ENCODE results near the gene CLCN7. TPM values are rescaled to one million over a fixed set of nuclear protein-coding genes. Genes with fewer than 3 reads are reported as not detected.

CLCN7 gene
- total RNA-seq (2022; extraction: Qiagen RNA extraction; ENCODE audit: low read depth) = 56.1 to 74.8 TPM (median 72.3 TPM) in 5 replicates

GRCh38 chr16:1474796-1475551 lies at the start of gene CLCN7:
Gene CLCN7, minus strand, starts transcription at chr16:1475028. Its CDS starts 54 bp downstream, at chr16:1474974.

GRCh38 chr16:1492923-1493745 lies 18.3 kb upstream of the CLCN7 start, which contains the start of gene TELO2:
Gene TELO2, plus strand, starts transcription at chr16:1493360. Its CDS starts 922 bp downstream, at chr16:1494282.

GRCh38 chr16:1488619-1489018 lies 13.8 kb upstream of the CLCN7 start, which contains the start of gene PTX4:
Gene PTX4, minus strand, starts transcription at chr16:1488944. Its CDS starts 35 bp downstream, at chr16:1488909.

GRCh38 chr16:1443980-1444729 lies 30.7 kb downstream of the CLCN7 start, which contains the start of gene CCDC154:
Gene CCDC154, minus strand, starts transcription at chr16:1444556. Its CDS starts 234 bp downstream, at chr16:1444322.

GRCh38 chr16:1430759-1431496 lies 43.9 kb downstream of the CLCN7 start, which contains the start of gene PERCC1:
Gene PERCC1, plus strand, starts transcription at chr16:1431078. Its CDS starts 1,516 bp downstream, at chr16:1432594.

GRCh38 chr16:1414532-1415260 lies 60.1 kb downstream of the CLCN7 start, which contains the start of gene UNKL:
Gene UNKL, minus strand, starts transcription at chr16:1414704. Its CDS starts 13 bp downstream, at chr16:1414691.

Other genes starting within 250 kb of the CLCN7 start
- gene TPSG1, start 249.8 kb downstream of the CLCN7 start, total RNA-seq (2022; extraction: Qiagen RNA extraction; ENCODE audit: low read depth) = 0.15 to 0.16 TPM in 2 of 5 replicates, not detected in the others
- gene TPSB2, start 244.8 kb downstream of the CLCN7 start, total RNA-seq (2022; extraction: Qiagen RNA extraction; ENCODE audit: low read depth) = 0.13 TPM in 1 of 5 replicates, not detected in the others
- 0.09 TPM in 1 of 5 replicates, not detected in the others for gene TPSAB1, start 234.3 kb downstream of the CLCN7 start, total RNA-seq (2022; extraction: Qiagen RNA extraction; ENCODE audit: low read depth)
- gene TPSD1, start 219.0 kb downstream of the CLCN7 start, total RNA-seq (2022; extraction: Qiagen RNA extraction; ENCODE audit: low read depth) = 0.15 TPM in 1 of 5 replicates, not detected in the others
- 150 to 195 TPM (median 172 TPM) in 5 replicates for gene UBE2I, start 165.4 kb downstream of the CLCN7 start, total RNA-seq (2022; extraction: Qiagen RNA extraction; ENCODE audit: low read depth)
- gene BAIAP3, start 141.4 kb downstream of the CLCN7 start, total RNA-seq (2022; extraction: Qiagen RNA extraction; ENCODE audit: low read depth) = 0.94 to 1.5 TPM (median 1.3 TPM) in 5 replicates
- 58.1 to 93.9 TPM (median 88.2 TPM) in 5 replicates for gene TSR3, start 123.2 kb downstream of the CLCN7 start, total RNA-seq (2022; extraction: Qiagen RNA extraction; ENCODE audit: low read depth)
- 26.2 to 39.2 TPM (median 34.4 TPM) in 5 replicates for gene GNPTG, start 123.1 kb downstream of the CLCN7 start, total RNA-seq (2022; extraction: Qiagen RNA extraction; ENCODE audit: low read depth)
- 21.4 to 34.4 TPM (median 30.8 TPM) in 5 replicates for gene UNKL, start 60.3 kb downstream of the CLCN7 start, total RNA-seq (2022; extraction: Qiagen RNA extraction; ENCODE audit: low read depth)
- 33.5 to 37.2 TPM (median 35.3 TPM) in 5 replicates for gene UQCC4, start 54.3 kb downstream of the CLCN7 start, total RNA-seq (2022; extraction: Qiagen RNA extraction; ENCODE audit: low read depth)
- not detected in 5 replicates for gene PERCC1, start 44.0 kb downstream of the CLCN7 start, total RNA-seq (2022; extraction: Qiagen RNA extraction; ENCODE audit: low read depth)
- gene CCDC154, start 30.5 kb downstream of the CLCN7 start, total RNA-seq (2022; extraction: Qiagen RNA extraction; ENCODE audit: low read depth) = 0.05 to 0.47 TPM (median 0.26 TPM) in 4 of 5 replicates, not detected in the other
- not detected in 5 replicates for gene PTX4, start 13.9 kb upstream of the CLCN7 start, total RNA-seq (2022; extraction: Qiagen RNA extraction; ENCODE audit: low read depth)
- gene TELO2, start 18.3 kb upstream of the CLCN7 start, total RNA-seq (2022; extraction: Qiagen RNA extraction; ENCODE audit: low read depth) = 28.3 to 41.7 TPM (median 38.9 TPM) in 5 replicates
- 0.07 to 0.08 TPM in 2 of 5 replicates, not detected in the others for gene TMEM204, start 58.6 kb upstream of the CLCN7 start, total RNA-seq (2022; extraction: Qiagen RNA extraction; ENCODE audit: low read depth)
- 6.4 to 9.2 TPM (median 8.6 TPM) in 5 replicates for gene IFT140, start 137.0 kb upstream of the CLCN7 start, total RNA-seq (2022; extraction: Qiagen RNA extraction; ENCODE audit: low read depth)
- 11.8 to 17.6 TPM (median 16.9 TPM) in 5 replicates for gene CRAMP1, start 137.3 kb upstream of the CLCN7 start, total RNA-seq (2022; extraction: Qiagen RNA extraction; ENCODE audit: low read depth)
- 172 to 195 TPM (median 191 TPM) in 5 replicates for gene JPT2, start 203.3 kb upstream of the CLCN7 start, total RNA-seq (2022; extraction: Qiagen RNA extraction; ENCODE audit: low read depth)
- 46.6 to 69.5 TPM (median 57.9 TPM) in 5 replicates for gene MAPK8IP3, start 231.2 kb upstream of the CLCN7 start, total RNA-seq (2022; extraction: Qiagen RNA extraction; ENCODE audit: low read depth)

Measured in A549 treated with GW870086 at 1 μM for 4 hours (cell line).